ENCODE data around the gene TOR4A. TPM values are rescaled to one million over a fixed set of nuclear protein-coding genes. Genes with fewer than 3 reads are reported as not detected.

TOR4A gene
- total RNA-seq, 1 donor from 2014 or later: 37.7 TPM

GRCh38 chr9:137303893-137304382 lies 26.4 kb downstream of the TOR4A start:
- Mint-ChIP-seq H3K36me3 (ENCODE audit: low read depth, unreplicated experiment) (peaks cover 10% of the 10 kb centered on the region), H3K4me1 (ENCODE audit: unreplicated experiment) (peaks cover 28% of the 10 kb centered on the region), H3K9me3 (ENCODE audit: unreplicated experiment) (no peaks in the 10 kb centered on the region), H3K4me3 (ENCODE audit: unreplicated experiment) (no peak overlapping the region), H3K27ac (ENCODE audit: unreplicated experiment) (no peak overlapping the region), H3K27me3 (ENCODE audit: unreplicated experiment) (peaks cover 4% of the 10 kb centered on the region)
- no peak for DNase-seq (ENCODE audit: low spot score)
- no peak for TF ChIP-seq CTCF (IDR thresholded peaks at IDR 0.05; ENCODE audit: unreplicated experiment)

- Mint-ChIP-seq H3K27ac (ENCODE audit: unreplicated experiment) (no peak overlapping the region), H3K27me3 (ENCODE audit: unreplicated experiment) (peaks cover 4% of the 10 kb centered on the region), H3K9me3 (ENCODE audit: unreplicated experiment) (no peaks in the 10 kb centered on the region), H3K4me1 (ENCODE audit: unreplicated experiment) (peaks cover 23% of the 10 kb centered on the region), H3K36me3 (ENCODE audit: low read depth, unreplicated experiment) (peaks cover 5% of the 10 kb centered on the region), H3K4me3 (ENCODE audit: unreplicated experiment) (no peak overlapping the region)
- TF ChIP-seq CTCF (IDR thresholded peaks at IDR 0.05; ENCODE audit: unreplicated experiment): no peak
- DNase-seq (ENCODE audit: low spot score): peak; percentile 58
Observed at GRCh38 chr9:137304383-137305059, 27.0 kb downstream of the TOR4A start.

- no peak for TF ChIP-seq CTCF (IDR thresholded peaks at IDR 0.05; ENCODE audit: unreplicated experiment)
- Mint-ChIP-seq H3K36me3 (ENCODE audit: low read depth, unreplicated experiment) (no peaks in the 10 kb centered on the region), H3K4me3 (ENCODE audit: unreplicated experiment) (peak overlapping the region; percentile 73)
Observed at GRCh38 chr9:137305060-137305797, 27.7 kb downstream of the TOR4A start.

GRCh38 chr9:137305798-137306065 lies 28.2 kb downstream of the TOR4A start:
- Mint-ChIP-seq H3K27me3 (ENCODE audit: unreplicated experiment) (peaks cover 8% of the 10 kb centered on the region), H3K9me3 (ENCODE audit: unreplicated experiment) (no peaks in the 10 kb centered on the region), H3K27ac (ENCODE audit: unreplicated experiment) (peak overlapping the region; percentile 86), H3K4me3 (ENCODE audit: unreplicated experiment) (peak overlapping the region; percentile 73), H3K36me3 (ENCODE audit: low read depth, unreplicated experiment) (no peaks in the 10 kb centered on the region), H3K4me1 (ENCODE audit: unreplicated experiment) (peaks cover 19% of the 10 kb centered on the region)
- DNase-seq (ENCODE audit: low spot score): no peak
- TF ChIP-seq CTCF (IDR thresholded peaks at IDR 0.05; ENCODE audit: unreplicated experiment): no peak

More at GRCh38 chr9:137305060-137305797, 27.7 kb downstream of the TOR4A start:
- Mint-ChIP-seq H3K27ac (ENCODE audit: unreplicated experiment) (peak overlapping the region; percentile 86), H3K27me3 (ENCODE audit: unreplicated experiment) (peaks cover 6% of the 10 kb centered on the region), H3K4me1 (ENCODE audit: unreplicated experiment) (peaks cover 19% of the 10 kb centered on the region), H3K9me3 (ENCODE audit: unreplicated experiment) (no peaks in the 10 kb centered on the region)
- peak; percentile 78 for DNase-seq (ENCODE audit: low spot score)
